Keratinocyte (primary cell): ENCODE results near the gene FOXL3.

Experiments used
- EZH2 ChIP-seq: IDR thresholded peaks from one replicate; pipeline ENCODE4 v1.6.1; 2012; ENCODE audit warnings: inconsistent platforms, mild to moderate bottlenecking, low read length, moderate library complexity
- TF ChIP-seq, protein P1 (sequence below), 3 experiments: IDR thresholded peaks in 1 of 3; conservative IDR thresholded peaks in 1 of 3; optimal IDR thresholded peaks in 1 of 3; 2 replicates in 2 of 3; 3 replicates in 1 of 3; pipeline versions ENCODE3 to v1.5.1; 2011; ENCODE audit warnings: low read length in 3 of 3, mild to moderate bottlenecking in 3 of 3, moderate library complexity in 2 of 3, control low read depth in 1 of 3, inconsistent platforms in 1 of 3; ENCODE audit not compliant: insufficient read depth in 2 of 3; ENCODE audit errors: extremely low read depth in 1 of 3

DNA sequence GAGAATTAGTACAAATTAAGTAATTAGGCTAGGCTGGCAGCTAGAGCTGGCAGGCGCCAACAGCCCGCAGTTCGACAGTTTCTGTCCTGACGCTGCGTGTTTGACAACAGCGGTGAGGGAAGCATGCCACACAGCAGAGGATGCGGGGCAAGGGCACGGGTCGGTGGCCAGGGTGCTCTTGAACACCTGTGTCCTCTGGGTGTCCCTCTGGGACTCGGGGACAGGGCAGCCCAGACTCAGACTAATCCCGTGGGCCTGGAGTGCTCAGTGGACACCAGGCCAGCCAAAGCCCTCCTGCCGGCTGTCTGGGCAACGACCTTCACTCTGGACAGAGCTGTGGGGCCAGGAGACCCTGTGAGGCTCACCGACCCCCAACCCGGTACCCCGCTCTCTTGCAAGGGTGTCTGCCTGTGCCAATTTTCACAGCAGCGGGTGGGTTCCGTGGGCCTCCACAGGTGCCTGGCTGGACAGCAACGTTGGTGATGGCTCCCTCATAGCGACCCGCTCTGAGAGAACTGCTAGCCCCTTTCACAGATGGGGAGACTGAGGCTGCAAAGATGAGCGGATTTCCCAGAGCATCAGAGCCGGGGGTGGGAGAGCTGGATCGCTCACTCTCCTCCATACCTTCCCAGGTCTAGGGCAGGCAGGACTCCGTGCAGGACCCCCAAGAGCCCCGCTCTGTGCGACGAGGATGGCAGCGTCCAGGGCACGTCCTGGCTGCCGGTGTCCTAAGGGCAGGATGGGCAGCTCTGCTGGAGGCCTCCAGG lies 48.5 kb downstream of the FOXL3 start:
- TF ChIP-seq, protein P1, sequence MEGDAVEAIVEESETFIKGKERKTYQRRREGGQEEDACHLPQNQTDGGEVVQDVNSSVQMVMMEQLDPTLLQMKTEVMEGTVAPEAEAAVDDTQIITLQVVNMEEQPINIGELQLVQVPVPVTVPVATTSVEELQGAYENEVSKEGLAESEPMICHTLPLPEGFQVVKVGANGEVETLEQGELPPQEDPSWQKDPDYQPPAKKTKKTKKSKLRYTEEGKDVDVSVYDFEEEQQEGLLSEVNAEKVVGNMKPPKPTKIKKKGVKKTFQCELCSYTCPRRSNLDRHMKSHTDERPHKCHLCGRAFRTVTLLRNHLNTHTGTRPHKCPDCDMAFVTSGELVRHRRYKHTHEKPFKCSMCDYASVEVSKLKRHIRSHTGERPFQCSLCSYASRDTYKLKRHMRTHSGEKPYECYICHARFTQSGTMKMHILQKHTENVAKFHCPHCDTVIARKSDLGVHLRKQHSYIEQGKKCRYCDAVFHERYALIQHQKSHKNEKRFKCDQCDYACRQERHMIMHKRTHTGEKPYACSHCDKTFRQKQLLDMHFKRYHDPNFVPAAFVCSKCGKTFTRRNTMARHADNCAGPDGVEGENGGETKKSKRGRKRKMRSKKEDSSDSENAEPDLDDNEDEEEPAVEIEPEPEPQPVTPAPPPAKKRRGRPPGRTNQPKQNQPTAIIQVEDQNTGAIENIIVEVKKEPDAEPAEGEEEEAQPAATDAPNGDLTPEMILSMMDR (optimal IDR thresholded peaks at IDR 0.05 in 1 of 3, IDR thresholded peaks at IDR 0.05 in 1 of 3, conservative IDR thresholded peaks at IDR 0.05 in 1 of 3; ENCODE audit: extremely low read depth in 1 of 3, insufficient read depth in 2 of 3, low read length in 3 of 3), result no peak
- no peak for TF ChIP-seq EZH2
